HepG2 (cell line): Measurements from ENCODE around the gene INO80E. TPM values are rescaled to one million over a fixed set of nuclear protein-coding genes. Genes with fewer than 3 reads are reported as not detected.
A peak's percentile ranks its signal among the peaks of the same experiment; 100 is the strongest.

Experiments used
- HOXA7 ChIP-seq: sonication (generic); formaldehyde crosslinking; IDR thresholded peaks from 2 replicates; pipeline ENCODE4 v1.8.1; 2022; ENCODE audit warnings: mild to moderate bottlenecking, missing genetic modification reagents, moderate library complexity
- LBX2 ChIP-seq: sonication (generic); formaldehyde crosslinking; IDR thresholded peaks from 2 replicates; pipeline ENCODE4 v1.5.0; 2020; ENCODE audit warnings: missing genetic modification reagents, mild to moderate bottlenecking, borderline replicate concordance
- PBX2 ChIP-seq: IDR thresholded peaks from 2 replicates; pipeline ENCODE4 v1.6.1; 2016; ENCODE audit warnings: control low read depth
- SNAI1 ChIP-seq: sonication (generic); formaldehyde crosslinking; IDR thresholded peaks from 2 replicates; pipeline ENCODE4 v1.5.0; 2020; ENCODE audit warnings: mild to moderate bottlenecking, missing genetic modification reagents, borderline replicate concordance
- TFAP4 ChIP-seq: sonication (generic); IDR thresholded peaks from 2 replicates; pipeline ENCODE4 v1.6.1; 2016; ENCODE audit warnings: low read depth, borderline replicate concordance
- ZBTB21 ChIP-seq: sonication (generic); formaldehyde crosslinking; IDR thresholded peaks from 2 replicates; pipeline ENCODE4 v1.4.0; 2020; ENCODE audit warnings: missing genetic modification reagents
- ZBTB3 ChIP-seq: sonication (generic); formaldehyde crosslinking; IDR thresholded peaks from 2 replicates; pipeline ENCODE4 v1.4.0; 2020; ENCODE audit warnings: low read depth, mild to moderate bottlenecking, moderate library complexity, missing genetic modification reagents, borderline replicate concordance
- ZFY ChIP-seq: sonication (generic); formaldehyde crosslinking; IDR thresholded peaks from 2 replicates; pipeline ENCODE4 v1.4.0; 2020; ENCODE audit warnings: missing genetic modification reagents
- ZGPAT ChIP-seq: IDR thresholded peaks from 2 replicates; pipeline ENCODE4 v1.6.1; 2016; ENCODE audit warnings: mild to moderate bottlenecking
- ZNF230 ChIP-seq: sonication (generic); formaldehyde crosslinking; IDR thresholded peaks from 2 replicates; pipeline ENCODE4 v1.4.0; 2020; ENCODE audit warnings: mild to moderate bottlenecking, missing genetic modification reagents
- ZNF264 ChIP-seq: sonication (generic); formaldehyde crosslinking; IDR thresholded peaks from 2 replicates; pipeline ENCODE4 v1.4.0; 2020; ENCODE audit warnings: missing genetic modification reagents
- ZNF576 ChIP-seq: sonication (generic); formaldehyde crosslinking; IDR thresholded peaks from 2 replicates; pipeline ENCODE4 v1.4.0; 2020; ENCODE audit warnings: mild to moderate bottlenecking, missing genetic modification reagents
- ZSCAN31 ChIP-seq: sonication (generic); formaldehyde crosslinking; IDR thresholded peaks from 2 replicates; pipeline ENCODE4 v1.5.0; 2020; ENCODE audit warnings: low read depth, mild to moderate bottlenecking, missing genetic modification reagents
- polyA plus RNA-seq, 8 experiments: library from polyadenylated mRNA; depleted of rRNA in 3 of 8; stranded (reverse) in 7 of 8; unstranded in 1 of 8; fragments of >200 nt; fragmentation: Illumina TruSeq in 4 of 8; extraction: Trizol in 4 of 8; gene quantifications; 2 replicates each; pipeline versions ENCODE4 v1.2.1 to v1.2.3, GENCODE V29; 2011 to 2016; ENCODE audit warnings: low read depth in 4 of 8, missing spikeins in 1 of 8, mixed read lengths in 1 of 8; ENCODE audit not compliant: insufficient read depth in 1 of 8
- total RNA-seq, 5 experiments: library from RNA; depleted of rRNA; stranded (reverse); fragments of >200 nt; fragmentation: Illumina TruSeq; extraction: Trizol; gene quantifications; 2 replicates each; pipeline ENCODE4 v1.2.3, GENCODE V29; 2016; ENCODE audit warnings: low read depth in 1 of 5
- TF ChIP-seq, protein P1 (sequence below): sonication (generic); formaldehyde crosslinking; IDR thresholded peaks from 2 replicates; pipeline ENCODE4 v1.5.1; 2020; ENCODE audit warnings: mild to moderate bottlenecking, moderate library complexity, missing genetic modification reagents
- TF ChIP-seq, protein P2 (sequence below): sonication (generic); formaldehyde crosslinking; IDR thresholded peaks from 2 replicates; pipeline ENCODE4 v1.5.0; 2020; ENCODE audit warnings: missing genetic modification reagents, mild to moderate bottlenecking, borderline replicate concordance
- TF ChIP-seq, protein P3 (sequence below): sonication (generic); formaldehyde crosslinking; IDR thresholded peaks from 2 replicates; pipeline ENCODE4 v1.8.0; 2022; ENCODE audit warnings: missing genetic modification reagents, low read depth, mild to moderate bottlenecking, borderline replicate concordance
- TF ChIP-seq, protein P4 (sequence below): sonication (generic); formaldehyde crosslinking; IDR thresholded peaks from 2 replicates; pipeline ENCODE4 v1.9.0; 2022; ENCODE audit warnings: missing genetic modification reagents, mild to moderate bottlenecking, borderline replicate concordance

The INO80E gene
- total and polyA plus RNA-seq, 2 of the 13 experiments (the other 11 are each of a cell fraction or from before 2014, with no cell fraction given): 25.8 to 45.6 TPM

DNA sequence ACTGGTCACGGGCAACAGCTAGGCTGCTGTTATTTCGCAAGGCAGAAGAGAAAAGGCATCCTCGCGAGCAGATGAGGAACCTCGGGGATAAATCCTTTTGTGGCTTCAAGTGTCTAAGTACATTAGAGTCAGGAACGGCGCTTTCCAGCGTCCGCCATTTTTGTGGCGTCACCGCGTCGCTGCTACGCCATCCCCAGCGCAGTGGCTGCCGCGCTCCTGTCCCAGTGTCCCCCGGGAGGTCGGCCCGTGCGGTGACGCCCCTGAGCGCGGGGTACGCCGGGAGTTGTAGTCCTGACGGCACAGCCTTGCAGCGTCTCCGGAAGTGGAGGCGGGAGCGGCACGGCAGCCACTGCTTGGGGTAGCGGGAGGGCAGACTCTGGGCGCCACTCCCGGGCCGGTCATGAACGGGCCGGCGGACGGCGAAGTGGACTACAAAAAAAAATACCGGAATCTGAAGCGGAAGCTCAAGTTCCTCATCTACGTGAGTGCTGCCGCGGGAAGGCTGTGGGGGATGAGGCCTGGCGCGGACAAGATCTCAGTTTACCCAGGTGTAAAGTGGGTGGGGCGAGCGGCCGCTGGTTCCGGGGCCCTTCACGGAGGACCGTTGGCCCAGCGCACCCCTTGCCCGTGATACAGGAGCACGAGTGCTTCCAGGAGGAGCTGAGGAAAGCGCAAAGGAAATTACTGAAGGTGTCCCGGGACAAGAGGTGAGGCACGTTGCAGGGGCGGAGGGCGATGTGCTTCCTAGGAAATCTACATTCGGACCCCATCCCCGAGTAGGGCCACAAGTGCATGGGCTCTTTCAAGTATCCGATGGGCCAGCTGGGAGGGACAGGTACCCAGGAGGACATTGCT is at the start of gene INO80E (continued):
- TF ChIP-seq, protein P1, sequence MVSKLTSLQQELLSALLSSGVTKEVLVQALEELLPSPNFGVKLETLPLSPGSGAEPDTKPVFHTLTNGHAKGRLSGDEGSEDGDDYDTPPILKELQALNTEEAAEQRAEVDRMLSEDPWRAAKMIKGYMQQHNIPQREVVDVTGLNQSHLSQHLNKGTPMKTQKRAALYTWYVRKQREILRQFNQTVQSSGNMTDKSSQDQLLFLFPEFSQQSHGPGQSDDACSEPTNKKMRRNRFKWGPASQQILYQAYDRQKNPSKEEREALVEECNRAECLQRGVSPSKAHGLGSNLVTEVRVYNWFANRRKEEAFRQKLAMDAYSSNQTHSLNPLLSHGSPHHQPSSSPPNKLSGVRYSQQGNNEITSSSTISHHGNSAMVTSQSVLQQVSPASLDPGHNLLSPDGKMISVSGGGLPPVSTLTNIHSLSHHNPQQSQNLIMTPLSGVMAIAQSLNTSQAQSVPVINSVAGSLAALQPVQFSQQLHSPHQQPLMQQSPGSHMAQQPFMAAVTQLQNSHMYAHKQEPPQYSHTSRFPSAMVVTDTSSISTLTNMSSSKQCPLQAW (CRISPR knock-in tag): peak; percentile 95
- TF ChIP-seq ZNF264 (CRISPR knock-in tag) (peak; percentile 61), ZFY (CRISPR knock-in tag) (peak; percentile 96), SNAI1 (CRISPR knock-in tag) (peak; percentile 88), ZNF576 (peak; percentile 93), ZNF230 (CRISPR knock-in tag) (no peak), LBX2 (CRISPR knock-in tag) (no peak), ZSCAN31 (CRISPR knock-in tag) (peak; percentile 82; the same call in 1 of the 2 replicates), TFAP4 (peak; percentile 32; the same call in 1 of the 2 replicates), PBX2 (CRISPR knock-in tag) (no peak; the same call in 1 of the 2 replicates), ZGPAT (CRISPR knock-in tag) (peak; percentile 99), ZBTB21 (CRISPR knock-in tag) (peak; percentile 100), ZBTB3 (CRISPR knock-in tag) (no peak; the same call in 1 of the 2 replicates), HOXA7 (CRISPR knock-in tag) (no peak)
- TF ChIP-seq, protein P2, sequence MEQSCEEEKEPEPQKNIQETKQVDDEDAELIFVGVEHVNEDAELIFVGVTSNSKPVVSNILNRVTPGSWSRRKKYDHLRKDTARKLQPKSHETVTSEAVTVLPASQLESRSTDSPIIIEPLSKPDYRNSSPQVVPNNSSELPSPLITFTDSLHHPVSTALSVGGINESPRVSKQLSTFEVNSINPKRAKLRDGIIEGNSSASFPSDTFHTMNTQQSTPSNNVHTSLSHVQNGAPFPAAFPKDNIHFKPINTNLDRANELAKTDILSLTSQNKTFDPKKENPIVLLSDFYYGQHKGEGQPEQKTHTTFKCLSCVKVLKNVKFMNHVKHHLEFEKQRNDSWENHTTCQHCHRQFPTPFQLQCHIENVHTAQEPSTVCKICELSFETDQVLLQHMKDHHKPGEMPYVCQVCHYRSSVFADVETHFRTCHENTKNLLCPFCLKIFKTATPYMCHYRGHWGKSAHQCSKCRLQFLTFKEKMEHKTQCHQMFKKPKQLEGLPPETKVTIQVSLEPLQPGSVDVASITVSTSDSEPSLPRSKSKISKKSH (CRISPR knock-in tag): 0 out of 2 replicates have a peak, but pooled peaks have one; percentile 58
- TF ChIP-seq, protein P3, sequence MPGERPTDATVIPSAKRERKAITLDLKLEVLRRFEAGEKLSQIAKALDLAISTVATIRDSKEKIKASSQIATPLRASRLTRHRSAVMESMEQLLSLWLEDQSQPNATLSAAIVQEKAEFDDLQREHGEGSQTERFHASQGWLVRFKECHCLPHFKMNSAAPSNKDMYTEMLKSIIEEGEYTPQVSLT: no peak
- TF ChIP-seq, protein P4, sequence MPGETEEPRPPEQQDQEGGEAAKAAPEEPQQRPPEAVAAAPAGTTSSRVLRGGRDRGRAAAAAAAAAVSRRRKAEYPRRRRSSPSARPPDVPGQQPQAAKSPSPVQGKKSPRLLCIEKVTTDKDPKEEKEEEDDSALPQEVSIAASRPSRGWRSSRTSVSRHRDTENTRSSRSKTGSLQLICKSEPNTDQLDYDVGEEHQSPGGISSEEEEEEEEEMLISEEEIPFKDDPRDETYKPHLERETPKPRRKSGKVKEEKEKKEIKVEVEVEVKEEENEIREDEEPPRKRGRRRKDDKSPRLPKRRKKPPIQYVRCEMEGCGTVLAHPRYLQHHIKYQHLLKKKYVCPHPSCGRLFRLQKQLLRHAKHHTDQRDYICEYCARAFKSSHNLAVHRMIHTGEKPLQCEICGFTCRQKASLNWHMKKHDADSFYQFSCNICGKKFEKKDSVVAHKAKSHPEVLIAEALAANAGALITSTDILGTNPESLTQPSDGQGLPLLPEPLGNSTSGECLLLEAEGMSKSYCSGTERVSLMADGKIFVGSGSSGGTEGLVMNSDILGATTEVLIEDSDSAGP (CRISPR knock-in tag): peak; percentile 98
